Effector memory CD4-positive, alpha-beta T cell (primary cell): Measurements from ENCODE around the gene RAD51B.

Experiments
- DNase-seq, 3 donors: peaks; one replicate each; pipeline ENCODE4 v3.0.0-alpha.2; 2020
- H3K27ac ChIP-seq: 2 replicates; pipeline ENCODE4 v1.7.0; 2013; ENCODE audit warnings: mild to moderate bottlenecking, low read length, moderate library complexity; ENCODE audit not compliant: insufficient read depth, poor library complexity, severe bottlenecking
- H3K27me3 ChIP-seq: replicated peaks from 2 replicates; pipeline ENCODE4 v1.7.0; 2013; ENCODE audit warnings: mild to moderate bottlenecking, low read length; ENCODE audit not compliant: insufficient read depth, control insufficient read depth, poor library complexity, severe bottlenecking
- H3K36me3 ChIP-seq: 2 replicates; pipeline ENCODE4 v1.7.0; 2013; ENCODE audit warnings: mild to moderate bottlenecking, low read length, moderate library complexity; ENCODE audit not compliant: control insufficient read depth, insufficient read depth
- H3K4me1 ChIP-seq: 2 replicates; pipeline ENCODE4 v1.7.0; 2013; ENCODE audit warnings: low read length, mild to moderate bottlenecking; ENCODE audit not compliant: control insufficient read depth, insufficient read depth, poor library complexity, severe bottlenecking
- H3K4me3 ChIP-seq: 2 replicates; pipeline ENCODE4 v1.7.0; 2013; ENCODE audit warnings: low read length, low read depth, mild to moderate bottlenecking; ENCODE audit not compliant: insufficient read depth, poor library complexity, severe bottlenecking
- H3K9me3 ChIP-seq: 2 replicates; pipeline ENCODE4 v1.7.0; 2013; ENCODE audit warnings: mild to moderate bottlenecking, low read length, moderate library complexity; ENCODE audit not compliant: control insufficient read depth

RAD51B gene

DNA sequence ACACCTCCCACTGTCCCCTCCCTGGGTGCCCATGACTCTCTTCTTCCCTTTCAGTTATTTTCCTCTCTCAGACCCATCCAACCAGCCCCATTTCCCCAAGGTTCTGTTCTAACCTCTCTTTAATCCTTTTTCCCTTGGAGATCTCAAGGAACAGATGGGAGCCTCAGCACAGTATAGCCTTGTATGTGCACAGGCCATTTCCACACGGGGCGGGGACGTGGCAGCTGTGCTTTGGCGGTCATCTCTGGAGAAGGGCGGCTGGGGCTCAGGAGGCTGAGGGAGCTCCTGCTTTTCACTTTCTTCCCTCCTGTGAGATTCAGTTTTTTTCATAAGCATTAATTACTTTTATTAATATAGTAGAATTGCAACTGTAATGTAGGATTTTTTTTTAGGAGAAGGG lies 761.1 kb downstream of the RAD51B start:
- no peaks in the 10 kb centered on the region for H3K36me3 ChIP-seq
- H3K4me3 ChIP-seq = no peak overlapping the region
- H3K9me3 ChIP-seq = no peaks in the 10 kb centered on the region
- H3K27me3 ChIP-seq = no peaks in the 10 kb centered on the region
- DNase-seq = no peak
- H3K4me1 ChIP-seq = no peaks in the 10 kb centered on the region
- no peak overlapping the region for H3K27ac ChIP-seq

DNA sequence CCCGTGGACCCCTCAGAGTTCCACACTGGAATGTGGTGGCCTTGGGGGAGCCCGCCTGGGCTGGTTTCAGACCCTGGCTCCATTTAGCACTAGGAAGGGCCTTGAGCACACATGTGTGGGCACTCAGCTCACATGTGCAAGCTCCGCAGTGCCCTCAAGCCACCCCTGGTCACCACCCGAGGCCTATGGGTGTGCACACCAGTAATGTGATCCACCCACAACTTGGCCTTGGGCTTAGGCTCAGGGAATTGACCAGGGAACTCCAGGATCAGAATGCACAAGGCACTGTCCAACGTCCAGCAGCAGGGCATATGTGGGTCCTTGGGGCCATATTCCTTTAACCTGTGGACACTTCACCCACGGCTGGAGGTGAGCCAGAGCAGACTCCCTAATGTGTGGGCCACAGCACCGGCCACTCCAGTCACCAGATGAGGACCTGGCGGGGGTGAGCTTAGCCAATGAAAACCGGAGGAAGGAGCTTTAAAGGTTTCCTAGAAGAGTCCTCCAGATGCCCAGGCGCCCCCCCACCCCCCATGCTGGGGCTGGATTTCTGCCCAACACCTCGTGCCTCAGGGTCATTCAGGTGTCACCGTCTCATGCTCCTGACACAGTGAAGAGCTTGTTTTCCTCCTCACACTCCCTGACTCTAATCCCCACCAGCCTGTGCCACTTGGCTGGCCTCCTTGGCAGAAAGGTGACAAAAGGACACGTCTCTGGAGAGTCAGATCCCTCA lies 764.1 kb downstream of the RAD51B start:
- no peak overlapping the region for H3K4me3 ChIP-seq
- H3K9me3 ChIP-seq = no peaks in the 10 kb centered on the region
- no peak for DNase-seq
- H3K27ac ChIP-seq = no peak overlapping the region
- no peaks in the 10 kb centered on the region for H3K36me3 ChIP-seq
- H3K4me1 ChIP-seq = no peaks in the 10 kb centered on the region
- no peaks in the 10 kb centered on the region for H3K27me3 ChIP-seq

DNA sequence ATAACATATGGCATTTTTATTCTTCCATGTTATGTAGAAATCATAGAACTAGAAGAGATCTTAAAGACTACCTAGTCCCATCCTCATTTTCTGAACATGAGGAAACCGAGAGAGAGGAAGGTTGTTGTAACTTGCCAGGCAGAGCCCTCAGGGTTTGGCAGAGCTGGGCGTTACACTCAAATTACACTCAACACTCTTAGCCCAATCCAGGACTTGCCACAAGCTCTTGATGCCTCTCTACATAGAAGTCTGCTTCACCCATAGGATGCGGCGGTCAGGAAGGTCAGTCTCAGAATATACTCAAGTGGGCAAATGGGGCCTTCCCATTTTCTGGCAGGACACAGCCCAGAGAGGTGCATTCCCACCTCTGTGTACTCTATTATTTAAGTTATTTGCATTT lies 765.2 kb downstream of the RAD51B start:
- Histone ChIP-seq H3K27ac (no peak overlapping the region), H3K36me3 (no peaks in the 10 kb centered on the region), H3K9me3 (no peaks in the 10 kb centered on the region), H3K4me1 (no peaks in the 10 kb centered on the region), H3K4me3 (no peak overlapping the region), H3K27me3 (no peaks in the 10 kb centered on the region)
- DNase-seq = no peak

DNA sequence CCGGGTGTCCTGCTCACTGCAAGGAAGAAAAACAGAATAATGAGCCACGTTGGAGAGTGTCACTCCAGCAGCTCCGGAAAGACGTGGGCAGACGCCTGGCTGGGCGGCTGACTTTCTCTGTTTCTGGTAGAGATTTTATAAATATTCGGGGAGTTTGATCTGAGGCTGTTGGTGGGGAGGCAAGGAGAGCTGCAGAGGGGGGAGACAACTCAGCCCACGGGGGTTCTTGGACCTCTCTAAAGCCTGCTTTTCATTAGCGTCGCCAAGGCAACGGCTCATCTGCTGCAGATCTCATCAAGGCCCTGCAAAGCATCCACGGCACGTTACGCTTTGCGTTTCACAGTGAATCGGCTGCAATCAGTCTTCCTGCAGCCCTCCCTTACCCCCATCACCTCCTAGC lies 766.1 kb downstream of the RAD51B start:
- no peaks in the 10 kb centered on the region for H3K4me1 ChIP-seq

GRCh38 chr14:68586896-68587751 lies 767.5 kb downstream of the RAD51B start:
- Histone ChIP-seq H3K4me3 (no peak overlapping the region), H3K27me3 (no peaks in the 10 kb centered on the region), H3K36me3 (no peaks in the 10 kb centered on the region), H3K9me3 (no peaks in the 10 kb centered on the region), H3K27ac (no peak overlapping the region), H3K4me1 (no peaks in the 10 kb centered on the region)
- no peak for DNase-seq

More for the DNA sequence above, 766.1 kb downstream of the RAD51B start:
- Histone ChIP-seq H3K36me3 (no peaks in the 10 kb centered on the region), H3K27ac (no peak overlapping the region), H3K9me3 (no peaks in the 10 kb centered on the region), H3K27me3 (no peaks in the 10 kb centered on the region), H3K4me3 (no peak overlapping the region)
- no peak for DNase-seq

- H3K4me1 ChIP-seq = no peaks in the 10 kb centered on the region
- no peak overlapping the region for H3K4me3 ChIP-seq
- no peaks in the 10 kb centered on the region for H3K27me3 ChIP-seq
- DNase-seq = no peak
- H3K36me3 ChIP-seq = no peaks in the 10 kb centered on the region
- no peaks in the 10 kb centered on the region for H3K9me3 ChIP-seq
- no peak overlapping the region for H3K27ac ChIP-seq
These were observed 768.4 kb downstream of the RAD51B start for GRCh38 chr14:68587931-68588330.

DNA sequence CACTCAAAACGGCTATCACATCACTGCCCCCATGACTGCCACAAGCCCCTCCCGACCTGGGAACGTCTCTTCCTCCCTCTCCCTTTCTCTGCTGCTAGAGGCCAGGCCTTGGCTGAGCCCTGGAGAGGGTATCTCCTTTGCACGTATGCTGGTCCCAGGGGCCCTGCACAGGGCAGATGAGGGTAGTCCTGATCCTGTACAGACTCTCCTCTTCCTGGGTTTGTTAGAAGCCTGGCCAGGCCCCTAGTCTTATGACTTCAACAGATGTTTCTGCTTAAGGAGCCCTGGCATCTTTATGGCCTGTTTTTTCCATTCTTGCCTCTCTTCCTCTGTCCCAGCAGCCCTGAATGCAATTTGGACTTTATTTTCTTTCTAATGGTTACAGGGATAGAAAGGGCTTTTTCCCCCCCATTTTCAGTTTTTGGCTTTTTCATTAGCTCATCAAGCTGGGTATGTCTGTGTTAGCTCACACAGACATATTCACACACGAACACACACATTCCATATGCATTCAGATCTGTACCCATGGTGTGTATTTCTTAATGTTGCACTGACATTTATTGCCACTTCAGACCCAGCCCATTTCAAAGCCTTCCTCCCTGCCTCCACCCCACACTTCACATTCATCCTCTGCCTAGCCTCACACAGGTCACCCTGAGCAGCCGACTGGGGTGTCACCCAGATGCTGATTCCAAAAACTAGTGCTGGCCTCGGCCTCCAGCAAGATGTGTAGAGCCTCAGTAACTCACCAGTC lies 770.0 kb downstream of the RAD51B start:
- Histone ChIP-seq H3K4me1 (peaks cover 3% of the 10 kb centered on the region), H3K36me3 (no peaks in the 10 kb centered on the region), H3K27ac (no peak overlapping the region), H3K4me3 (no peak overlapping the region), H3K27me3 (no peaks in the 10 kb centered on the region), H3K9me3 (no peaks in the 10 kb centered on the region)
- no peak for DNase-seq

GRCh38 chr14:68590201-68590522 lies 770.6 kb downstream of the RAD51B start:
- Histone ChIP-seq H3K9me3 (no peaks in the 10 kb centered on the region), H3K36me3 (no peaks in the 10 kb centered on the region), H3K4me1 (peaks cover 3% of the 10 kb centered on the region), H3K4me3 (no peak overlapping the region), H3K27me3 (no peaks in the 10 kb centered on the region), H3K27ac (no peak overlapping the region)
- DNase-seq = no peak

- Histone ChIP-seq H3K36me3 (no peaks in the 10 kb centered on the region), H3K4me3 (no peak overlapping the region), H3K27me3 (no peaks in the 10 kb centered on the region), H3K27ac (no peak overlapping the region), H3K4me1 (peaks cover 3% of the 10 kb centered on the region), H3K9me3 (no peaks in the 10 kb centered on the region)
- no peak for DNase-seq
These were observed 772.2 kb downstream of the RAD51B start for GRCh38 chr14:68591786-68592185.
